Astrocyte of the spinal cord (primary cell): ENCODE data around the gene GPC1.

ENCODE experiments used
- DNase-seq: peaks from one replicate; pipeline ENCODE4 v3.0.0; 2011; ENCODE audit warnings: low read depth, low spot score
- H3K4me3 ChIP-seq: 2 replicates; pipeline ENCODE4 v1.5.1; 2011; ENCODE audit warnings: low read depth, mild to moderate bottlenecking, low read length, moderate library complexity
- CTCF ChIP-seq: IDR thresholded peaks from 2 replicates; pipeline ENCODE4 v1.5.1; 2012; ENCODE audit warnings: low read depth, mild to moderate bottlenecking, low read length, inconsistent platforms
- in situ Hi-C: cut with HindIII; loops from 2 replicates; pipeline ENCODE4 v1.10.0; 2017; ENCODE audit warnings: low sequenced_read_pairs

Gene GPC1

GRCh38 chr2:240401781-240402551 is 33.5 kb upstream of the GPC1 start:
- no peak overlapping the region for H3K4me3 ChIP-seq
- in situ Hi-C loops, result no loop called here
- DNase-seq, result no peak
- no peak for TF ChIP-seq CTCF

- DNase-seq, result no peak
- H3K4me3 ChIP-seq, result no peak overlapping the region
- in situ Hi-C loops, result no loop called here
Measured at GRCh38 chr2:240402566-240403272, 32.7 kb upstream of the GPC1 start.

GRCh38 chr2:240403396-240404104 is 31.9 kb upstream of the GPC1 start:
- in situ Hi-C loops, result no loop called here
- no peak for TF ChIP-seq CTCF
- H3K4me3 ChIP-seq, result no peak overlapping the region
- DNase-seq, result no peak

More at GRCh38 chr2:240402566-240403272, 32.7 kb upstream of the GPC1 start:
- TF ChIP-seq CTCF, result no peak

GRCh38 chr2:240404174-240404852 is 31.1 kb upstream of the GPC1 start:
- no peak for DNase-seq
- no peak for TF ChIP-seq CTCF
- in situ Hi-C loops, result no loop called here
- H3K4me3 ChIP-seq, result no peak overlapping the region

GRCh38 chr2:240405133-240405532 is 30.3 kb upstream of the GPC1 start:
- no peak for TF ChIP-seq CTCF
- in situ Hi-C loops, result no loop called here
- no peak overlapping the region for H3K4me3 ChIP-seq
- DNase-seq, result no peak

- DNase-seq, result no peak
- in situ Hi-C loops, result no loop called here
Measured at GRCh38 chr2:240405684-240406313, 29.7 kb upstream of the GPC1 start.

More at GRCh38 chr2:240405684-240406313, 29.7 kb upstream of the GPC1 start:
- no peak overlapping the region for H3K4me3 ChIP-seq
- TF ChIP-seq CTCF, result no peak
